PFSK-1 (cell line): ENCODE data around the gene HSD17B12.

Experiments used
- POLR2AphosphoS5 ChIP-seq: IDR thresholded peaks from 2 replicates; pipeline ENCODE4 v1.6.1; 2012; ENCODE audit warnings: low read depth, mild to moderate bottlenecking, control low read depth, low read length, moderate library complexity
- SIN3A ChIP-seq: IDR thresholded peaks from 2 replicates; pipeline ENCODE4 v1.6.1; 2012; ENCODE audit warnings: mild to moderate bottlenecking, low read length, moderate library complexity, borderline replicate concordance; ENCODE audit not compliant: insufficient read depth
- TAF1 ChIP-seq: IDR thresholded peaks from 2 replicates; pipeline ENCODE4 v1.6.1; 2012; ENCODE audit warnings: low read length, control low read depth, borderline replicate concordance; ENCODE audit not compliant: insufficient read depth
- TF ChIP-seq, protein P1 (sequence below), 2 experiments: IDR thresholded peaks; 2 replicates each; pipeline versions ENCODE4 v1.6.1 to v1.8.0; 2011 to 2012; ENCODE audit warnings: low read depth in 2 of 2, low read length in 2 of 2, control low read depth in 1 of 2, inconsistent platforms in 1 of 2, mild to moderate bottlenecking in 1 of 2, moderate library complexity in 1 of 2; ENCODE audit not compliant: insufficient read depth in 1 of 2

DNA sequence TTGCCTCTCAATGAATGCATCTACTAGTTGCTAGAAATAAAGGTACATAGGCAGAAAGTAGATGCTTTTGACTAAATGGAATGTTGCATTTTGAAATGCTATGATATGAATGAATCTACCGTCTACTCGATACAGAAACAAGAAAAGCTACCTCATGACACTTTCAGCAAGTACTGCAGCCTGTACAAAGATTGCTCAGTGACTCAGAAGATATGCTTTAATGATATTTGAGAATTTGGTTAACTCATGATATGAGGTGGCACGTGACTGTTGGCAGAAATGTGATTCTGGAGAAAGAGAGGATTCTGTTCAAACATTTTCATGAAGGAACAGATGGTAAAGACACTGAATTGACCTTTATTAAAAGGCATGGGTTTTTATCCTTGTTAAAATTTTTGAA is 76.0 kb downstream of the HSD17B12 start:
- TF ChIP-seq, protein P1, sequence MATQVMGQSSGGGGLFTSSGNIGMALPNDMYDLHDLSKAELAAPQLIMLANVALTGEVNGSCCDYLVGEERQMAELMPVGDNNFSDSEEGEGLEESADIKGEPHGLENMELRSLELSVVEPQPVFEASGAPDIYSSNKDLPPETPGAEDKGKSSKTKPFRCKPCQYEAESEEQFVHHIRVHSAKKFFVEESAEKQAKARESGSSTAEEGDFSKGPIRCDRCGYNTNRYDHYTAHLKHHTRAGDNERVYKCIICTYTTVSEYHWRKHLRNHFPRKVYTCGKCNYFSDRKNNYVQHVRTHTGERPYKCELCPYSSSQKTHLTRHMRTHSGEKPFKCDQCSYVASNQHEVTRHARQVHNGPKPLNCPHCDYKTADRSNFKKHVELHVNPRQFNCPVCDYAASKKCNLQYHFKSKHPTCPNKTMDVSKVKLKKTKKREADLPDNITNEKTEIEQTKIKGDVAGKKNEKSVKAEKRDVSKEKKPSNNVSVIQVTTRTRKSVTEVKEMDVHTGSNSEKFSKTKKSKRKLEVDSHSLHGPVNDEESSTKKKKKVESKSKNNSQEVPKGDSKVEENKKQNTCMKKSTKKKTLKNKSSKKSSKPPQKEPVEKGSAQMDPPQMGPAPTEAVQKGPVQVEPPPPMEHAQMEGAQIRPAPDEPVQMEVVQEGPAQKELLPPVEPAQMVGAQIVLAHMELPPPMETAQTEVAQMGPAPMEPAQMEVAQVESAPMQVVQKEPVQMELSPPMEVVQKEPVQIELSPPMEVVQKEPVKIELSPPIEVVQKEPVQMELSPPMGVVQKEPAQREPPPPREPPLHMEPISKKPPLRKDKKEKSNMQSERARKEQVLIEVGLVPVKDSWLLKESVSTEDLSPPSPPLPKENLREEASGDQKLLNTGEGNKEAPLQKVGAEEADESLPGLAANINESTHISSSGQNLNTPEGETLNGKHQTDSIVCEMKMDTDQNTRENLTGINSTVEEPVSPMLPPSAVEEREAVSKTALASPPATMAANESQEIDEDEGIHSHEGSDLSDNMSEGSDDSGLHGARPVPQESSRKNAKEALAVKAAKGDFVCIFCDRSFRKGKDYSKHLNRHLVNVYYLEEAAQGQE (IDR thresholded peaks at IDR 0.05; ENCODE audit: insufficient read depth in 1 of 2, low read depth in 2 of 2, low read length in 2 of 2), result no peak
- TF ChIP-seq SIN3A, result no peak
- no peak for TF ChIP-seq TAF1
- no peak for TF ChIP-seq POLR2AphosphoS5
